ENCODE measurements around the gene VASH1.

DNA sequence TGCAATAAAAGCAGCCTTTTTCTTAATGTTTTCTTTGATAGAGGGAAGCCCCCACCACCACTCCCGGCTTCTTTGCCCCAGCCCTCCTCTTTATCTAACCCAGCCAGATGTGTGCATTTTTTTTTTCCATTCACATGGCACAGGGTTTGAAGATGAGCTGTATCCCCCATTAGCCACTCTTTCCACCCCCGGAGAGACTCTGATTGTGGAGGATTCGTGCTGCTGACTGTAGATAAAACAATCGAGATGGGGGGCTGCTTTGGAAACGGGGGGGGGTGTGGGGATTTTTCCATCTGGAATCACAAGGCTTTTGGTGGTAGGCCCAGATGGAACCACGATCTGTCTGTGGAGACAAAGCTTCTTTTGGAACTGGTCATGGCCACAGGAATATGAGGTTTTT lies 46.2 kb upstream of the VASH1 start:
- TF ChIP-seq, protein P1, sequence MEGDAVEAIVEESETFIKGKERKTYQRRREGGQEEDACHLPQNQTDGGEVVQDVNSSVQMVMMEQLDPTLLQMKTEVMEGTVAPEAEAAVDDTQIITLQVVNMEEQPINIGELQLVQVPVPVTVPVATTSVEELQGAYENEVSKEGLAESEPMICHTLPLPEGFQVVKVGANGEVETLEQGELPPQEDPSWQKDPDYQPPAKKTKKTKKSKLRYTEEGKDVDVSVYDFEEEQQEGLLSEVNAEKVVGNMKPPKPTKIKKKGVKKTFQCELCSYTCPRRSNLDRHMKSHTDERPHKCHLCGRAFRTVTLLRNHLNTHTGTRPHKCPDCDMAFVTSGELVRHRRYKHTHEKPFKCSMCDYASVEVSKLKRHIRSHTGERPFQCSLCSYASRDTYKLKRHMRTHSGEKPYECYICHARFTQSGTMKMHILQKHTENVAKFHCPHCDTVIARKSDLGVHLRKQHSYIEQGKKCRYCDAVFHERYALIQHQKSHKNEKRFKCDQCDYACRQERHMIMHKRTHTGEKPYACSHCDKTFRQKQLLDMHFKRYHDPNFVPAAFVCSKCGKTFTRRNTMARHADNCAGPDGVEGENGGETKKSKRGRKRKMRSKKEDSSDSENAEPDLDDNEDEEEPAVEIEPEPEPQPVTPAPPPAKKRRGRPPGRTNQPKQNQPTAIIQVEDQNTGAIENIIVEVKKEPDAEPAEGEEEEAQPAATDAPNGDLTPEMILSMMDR (IDR thresholded peaks at IDR 0.05): no peak
- TF ChIP-seq POLR2A (IDR thresholded peaks at IDR 0.05): no peak

All from prostate gland (tissue), 2 donors.